HL-60 (cell line): ENCODE results near the gene MYO7A.

Experiments used
- DNase-seq, 2 experiments: peaks; one replicate each; pipeline ENCODE4 v3.0.0-alpha.2; 2010 to 2020; ENCODE audit warnings: low read depth in 1 of 2, low spot score in 1 of 2
- H3K27ac ChIP-seq: fragments of 250-450 bp; sonication (Bioruptor Pico); replicated peaks from 2 replicates; pipeline ENCODE4 v1.5.1; 2020; ENCODE audit warnings: mild to moderate bottlenecking, moderate library complexity
- H3K27me3 ChIP-seq: fragments of 250-450 bp; sonication (Bioruptor Pico); 2 replicates; pipeline ENCODE4 v1.5.1; 2021; ENCODE audit warnings: mild to moderate bottlenecking, moderate library complexity; ENCODE audit not compliant: insufficient read depth, poor library complexity, severe bottlenecking
- H3K4me3 ChIP-seq: replicated peaks from 2 replicates; pipeline ENCODE4 v1.5.1; 2011; ENCODE audit warnings: mild to moderate bottlenecking, control low read depth, low read length; ENCODE audit not compliant: insufficient read depth
- GABPA ChIP-seq: IDR thresholded peaks from 2 replicates; pipeline ENCODE4 v1.6.1; 2012; ENCODE audit warnings: low read depth
- POLR2AphosphoS5 ChIP-seq: IDR thresholded peaks from 2 replicates; pipeline ENCODE4 v1.6.1; 2012; ENCODE audit warnings: low read depth
- REST ChIP-seq: IDR thresholded peaks from 2 replicates; pipeline ENCODE4 v1.6.1; 2012; ENCODE audit warnings: low read depth; ENCODE audit not compliant: insufficient replicate concordance
- SPI1 ChIP-seq: IDR thresholded peaks from 2 replicates; pipeline ENCODE4 v1.6.1; 2012; ENCODE audit warnings: low read depth, mild to moderate bottlenecking, borderline replicate concordance
- TF ChIP-seq, protein P1 (sequence below): IDR thresholded peaks from one replicate; pipeline ENCODE4 v1.5.1; 2011; ENCODE audit warnings: low read length, control low read depth, inconsistent platforms; ENCODE audit not compliant: insufficient read depth

The MYO7A gene

DNA sequence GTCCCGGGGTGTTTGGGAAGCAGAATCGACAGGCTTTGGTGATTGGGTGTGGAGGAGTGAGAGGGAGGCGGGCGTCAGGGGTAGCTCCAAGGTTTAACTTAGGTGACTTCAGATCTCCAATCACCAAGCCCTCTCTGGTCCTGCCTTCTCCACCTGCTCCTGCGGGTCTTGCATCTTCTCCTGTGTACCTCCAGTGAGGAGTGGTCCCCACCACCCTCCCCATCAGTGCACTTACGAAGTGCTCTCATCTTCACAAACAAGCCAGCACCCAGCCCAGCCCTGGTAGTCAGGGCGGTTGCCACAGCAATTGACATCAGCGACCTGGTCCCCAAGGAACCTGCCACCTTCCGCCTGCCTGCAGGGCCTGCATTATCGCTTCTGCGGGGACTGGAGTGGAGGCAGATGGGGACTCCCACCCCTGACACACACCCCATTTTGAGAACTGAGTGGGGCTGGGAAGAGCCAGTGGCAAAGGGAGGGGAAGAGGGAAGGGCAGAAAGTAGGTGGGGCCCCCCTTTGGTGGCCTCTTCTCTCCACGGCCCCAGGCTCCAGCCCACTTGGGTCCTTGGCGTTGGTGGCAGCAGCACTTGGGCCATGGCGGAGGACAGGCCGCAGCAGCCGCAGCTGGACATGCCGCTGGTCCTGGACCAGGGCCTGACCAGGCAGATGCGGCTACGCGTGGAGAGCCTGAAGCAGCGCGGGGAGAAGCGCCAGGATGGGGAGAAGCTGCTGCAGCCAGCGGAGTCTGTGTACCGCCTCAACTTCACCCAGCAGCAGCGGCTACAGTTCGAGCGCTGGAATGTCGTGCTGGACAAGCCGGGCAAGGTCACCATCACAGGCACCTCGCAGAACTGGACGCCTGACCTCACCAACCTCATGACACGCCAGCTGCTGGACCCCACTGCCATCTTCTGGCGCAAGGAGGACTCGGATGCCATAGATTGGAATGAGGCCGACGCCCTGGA is 25.5 kb upstream of the MYO7A start, which contains the start of gene OMP:
TSS of gene OMP (plus strand) at position 595 of the 965 bp plus-strand sequence. CDS start at position 595, 0 bp downstream.
- Histone ChIP-seq H3K4me3 (no peak within 1 kb of the TSS), H3K27ac (no peak within 1 kb of the TSS), H3K27me3 (no peaks in the 10 kb centered on the region)
- DNase-seq = no peak
- no peak for TF ChIP-seq REST
- no peak for TF ChIP-seq SPI1
- no peak for TF ChIP-seq POLR2AphosphoS5
- TF ChIP-seq GABPA = no peak
- TF ChIP-seq, protein P1, sequence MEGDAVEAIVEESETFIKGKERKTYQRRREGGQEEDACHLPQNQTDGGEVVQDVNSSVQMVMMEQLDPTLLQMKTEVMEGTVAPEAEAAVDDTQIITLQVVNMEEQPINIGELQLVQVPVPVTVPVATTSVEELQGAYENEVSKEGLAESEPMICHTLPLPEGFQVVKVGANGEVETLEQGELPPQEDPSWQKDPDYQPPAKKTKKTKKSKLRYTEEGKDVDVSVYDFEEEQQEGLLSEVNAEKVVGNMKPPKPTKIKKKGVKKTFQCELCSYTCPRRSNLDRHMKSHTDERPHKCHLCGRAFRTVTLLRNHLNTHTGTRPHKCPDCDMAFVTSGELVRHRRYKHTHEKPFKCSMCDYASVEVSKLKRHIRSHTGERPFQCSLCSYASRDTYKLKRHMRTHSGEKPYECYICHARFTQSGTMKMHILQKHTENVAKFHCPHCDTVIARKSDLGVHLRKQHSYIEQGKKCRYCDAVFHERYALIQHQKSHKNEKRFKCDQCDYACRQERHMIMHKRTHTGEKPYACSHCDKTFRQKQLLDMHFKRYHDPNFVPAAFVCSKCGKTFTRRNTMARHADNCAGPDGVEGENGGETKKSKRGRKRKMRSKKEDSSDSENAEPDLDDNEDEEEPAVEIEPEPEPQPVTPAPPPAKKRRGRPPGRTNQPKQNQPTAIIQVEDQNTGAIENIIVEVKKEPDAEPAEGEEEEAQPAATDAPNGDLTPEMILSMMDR = no peak

DNA sequence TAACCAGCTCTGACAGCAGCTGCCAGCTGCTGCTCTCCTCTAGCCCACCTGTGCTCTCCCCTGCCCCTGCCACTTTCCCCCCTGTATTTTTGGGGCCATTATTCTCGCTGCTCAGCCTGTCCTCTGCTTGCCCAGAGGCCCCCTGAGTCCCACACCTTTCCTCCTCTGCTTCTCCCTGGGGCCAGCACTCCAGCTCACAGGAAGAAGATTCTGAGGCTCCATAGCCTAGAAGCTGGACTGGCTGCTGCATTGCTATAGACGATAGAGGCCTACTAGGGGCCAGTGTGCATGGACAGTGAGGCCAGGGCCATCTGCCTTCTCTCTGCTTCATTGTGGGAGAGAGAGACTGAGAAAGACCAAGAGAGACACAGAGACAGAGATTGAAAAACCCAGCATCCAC is 24.7 kb upstream of the MYO7A start:
- DNase-seq = no peak
- Histone ChIP-seq H3K27ac (no peak overlapping the region), H3K27me3 (no peaks in the 10 kb centered on the region), H3K4me3 (no peak overlapping the region)
- TF ChIP-seq GABPA = no peak
- TF ChIP-seq SPI1 = no peak
- TF ChIP-seq, protein P1 = no peak
- TF ChIP-seq REST = no peak

- no peak for DNase-seq
- H3K4me3 ChIP-seq = no peak overlapping the region
- no peak for TF ChIP-seq GABPA
- no peak for TF ChIP-seq POLR2AphosphoS5
- TF ChIP-seq REST = no peak
- no peak for TF ChIP-seq SPI1
- TF ChIP-seq, protein P1 = no peak
- H3K27me3 ChIP-seq = no peaks in the 10 kb centered on the region
- H3K27ac ChIP-seq = no peak overlapping the region
Observed at GRCh38 chr11:77104727-77105126, 23.3 kb upstream of the MYO7A start.
